GM12891 (cell line): ENCODE measurements around the gene CCDC86.

ENCODE experiments used
- DNase-seq: peaks from one replicate; pipeline ENCODE4 v3.0.0; 2011; ENCODE audit warnings: low spot score; ENCODE audit not compliant: insufficient read length
- FAIRE-seq: peaks from 2 replicates; lab custom pipeline; 2011; peaks lifted over from hg19 to GRCh38; lab: Jason Lieb, UNC
- PAX5 ChIP-seq: IDR thresholded peaks from 2 replicates; pipeline ENCODE4 v1.6.1; 2011; ENCODE audit warnings: low read length, moderate library complexity, mild to moderate bottlenecking; ENCODE audit not compliant: insufficient read depth, severe bottlenecking
- POLR2A ChIP-seq: IDR thresholded peaks from 2 replicates; pipeline ENCODE4 v1.6.1; 2011; ENCODE audit warnings: low read depth, low read length, control low read depth
- POLR2AphosphoS5 ChIP-seq: IDR thresholded peaks from 2 replicates; pipeline ENCODE4 v1.6.1; 2011; ENCODE audit warnings: low read depth, low read length, control low read depth
- POU2F2 ChIP-seq: IDR thresholded peaks from 2 replicates; pipeline ENCODE4 v1.6.1; 2011; ENCODE audit warnings: low read depth, mild to moderate bottlenecking, control low read depth, low read length, moderate library complexity
- SPI1 ChIP-seq: IDR thresholded peaks from 2 replicates; pipeline ENCODE4 v1.6.1; 2011; ENCODE audit warnings: low read depth, low read length, control low read depth
- TAF1 ChIP-seq: IDR thresholded peaks from 2 replicates; pipeline ENCODE4 v1.6.1; 2011; ENCODE audit warnings: low read depth, low read length, control low read depth

The CCDC86 gene

DNA sequence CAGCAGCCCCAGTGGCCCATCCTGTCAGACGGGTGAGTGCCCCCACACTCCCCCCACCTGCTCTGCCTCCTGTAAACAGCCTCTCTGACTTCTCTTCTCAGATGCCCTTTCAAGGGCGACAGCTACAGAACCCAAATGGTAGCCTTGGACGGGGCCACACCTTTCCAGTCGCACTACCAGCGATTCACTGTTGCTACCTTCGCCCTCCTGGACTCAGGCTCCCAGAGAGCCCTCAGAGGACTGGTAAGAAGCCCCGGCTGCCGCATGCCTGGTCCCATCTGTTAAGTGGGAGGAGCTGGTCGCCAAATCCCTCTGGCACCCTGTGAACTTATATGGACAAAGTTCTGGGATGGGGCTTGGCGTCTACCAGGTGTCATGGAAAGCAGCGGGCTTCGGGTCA lies 31.6 kb downstream of the CCDC86 start:
- TF ChIP-seq POLR2A, result no peak
- TF ChIP-seq POLR2AphosphoS5, result no peak
- no peak for TF ChIP-seq POU2F2
- no peak for TF ChIP-seq TAF1
- TF ChIP-seq SPI1, result no peak
- TF ChIP-seq PAX5, result no peak
- FAIRE-seq, result no peak
- DNase-seq, result no peak

DNA sequence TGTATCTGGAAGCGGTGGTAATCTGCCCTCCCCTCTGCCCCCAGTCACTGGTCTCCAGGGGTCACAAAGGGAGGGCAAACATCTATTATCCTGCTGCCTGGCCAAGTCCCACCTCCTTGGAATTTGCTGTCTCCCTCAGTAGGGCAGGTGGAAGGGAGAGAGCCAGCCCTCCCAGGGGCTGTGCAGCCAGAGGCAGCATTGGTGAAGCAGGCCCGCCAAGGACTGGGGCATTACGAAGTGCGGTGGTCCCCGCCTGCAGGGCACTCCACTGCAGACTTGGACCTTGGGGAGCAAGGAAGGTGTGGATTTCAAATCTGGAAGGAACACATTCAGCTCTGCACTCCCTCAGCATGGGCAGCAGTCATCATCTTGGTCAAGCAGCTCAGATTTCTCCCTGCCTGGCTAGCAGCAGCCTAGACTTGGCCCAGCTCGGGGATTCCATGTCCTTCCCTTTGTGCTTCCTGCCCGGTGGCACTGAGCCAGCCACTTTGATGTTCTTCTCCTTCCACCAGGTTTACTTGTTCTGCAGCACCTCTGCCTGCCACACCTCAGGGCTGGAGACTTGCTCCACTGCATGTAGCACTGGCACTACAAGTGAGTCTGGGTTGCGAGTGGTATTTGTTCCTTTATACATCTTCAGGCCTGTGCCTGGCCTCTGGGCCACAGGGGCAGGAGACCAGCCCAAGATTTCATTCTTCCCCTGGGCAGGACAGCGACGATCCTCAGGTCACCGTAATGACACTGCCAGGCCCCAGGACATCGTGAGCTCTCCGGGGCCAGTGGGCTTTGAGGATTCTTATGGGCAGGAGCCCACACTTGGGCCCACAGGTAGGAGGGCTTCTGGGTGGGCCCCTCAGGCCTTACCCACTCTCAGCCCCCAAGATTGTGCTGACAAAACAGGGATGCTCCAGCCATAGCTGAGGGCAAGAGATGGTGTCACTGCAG lies 32.8 kb downstream of the CCDC86 start:
- FAIRE-seq (no peak), DNase-seq (no peak)
- TF ChIP-seq TAF1 (no peak), PAX5 (no peak), SPI1 (no peak), POLR2A (no peak), POLR2AphosphoS5 (no peak), POU2F2 (no peak)

DNA sequence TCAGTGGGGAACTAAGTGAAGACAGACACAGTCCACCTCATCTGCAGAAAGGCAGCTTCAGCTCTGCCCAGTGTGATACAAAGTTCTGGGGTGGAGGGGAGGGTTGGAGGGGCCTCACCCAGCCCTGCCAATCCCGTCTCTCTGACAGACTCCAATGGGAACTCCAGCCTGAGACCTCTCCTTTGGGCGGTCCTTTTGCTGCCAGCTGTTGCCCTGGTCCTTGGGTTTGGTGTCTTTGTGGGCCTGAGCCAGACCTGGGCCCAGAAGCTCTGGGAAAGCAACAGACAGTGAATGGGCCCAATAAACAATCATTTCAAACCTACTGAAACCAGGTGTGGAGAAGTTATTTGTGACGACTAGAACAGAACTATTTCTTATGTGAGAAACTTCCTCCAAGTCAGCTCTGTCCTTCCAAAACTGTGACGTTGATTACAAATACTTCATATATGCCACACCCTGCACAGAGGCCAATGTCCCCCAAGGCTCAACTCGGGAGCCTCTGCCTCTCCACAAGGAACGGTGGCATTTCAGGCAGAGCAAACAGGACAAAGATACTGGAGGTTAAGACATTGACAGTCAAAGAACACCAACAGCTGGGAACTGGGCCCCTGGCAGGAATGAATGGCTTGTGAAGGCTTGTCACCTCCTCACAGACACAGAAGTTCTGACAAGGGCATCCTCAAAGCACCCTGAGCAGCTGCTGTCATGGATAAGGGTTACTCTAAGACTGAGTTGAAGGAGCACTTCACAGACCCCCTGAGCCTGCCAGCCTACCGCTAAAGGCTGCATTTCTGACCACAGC lies 33.7 kb downstream of the CCDC86 start:
- DNase-seq (no peak), FAIRE-seq (no peak)
- TF ChIP-seq TAF1, result no peak

DNA sequence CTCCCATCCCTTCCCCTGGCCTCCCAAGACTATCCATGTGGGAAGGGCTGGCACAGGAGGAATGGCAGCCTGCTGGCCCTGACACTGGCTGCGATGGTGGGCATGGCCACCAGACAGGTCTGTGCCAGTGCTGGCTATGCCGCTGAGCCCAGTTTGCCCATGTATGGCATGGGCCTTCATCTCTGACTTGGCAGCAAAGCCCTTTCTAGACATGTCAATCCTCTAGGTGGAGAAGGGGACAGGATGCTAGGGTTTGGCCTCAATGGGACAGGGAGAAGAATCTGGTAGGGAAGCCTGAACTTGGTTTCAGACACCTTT lies 34.2 kb downstream of the CCDC86 start:
- no peak for FAIRE-seq
- TF ChIP-seq POU2F2 (no peak), POLR2A (no peak), SPI1 (no peak), TAF1 (no peak), PAX5 (no peak), POLR2AphosphoS5 (no peak)
- no peak for DNase-seq

DNA sequence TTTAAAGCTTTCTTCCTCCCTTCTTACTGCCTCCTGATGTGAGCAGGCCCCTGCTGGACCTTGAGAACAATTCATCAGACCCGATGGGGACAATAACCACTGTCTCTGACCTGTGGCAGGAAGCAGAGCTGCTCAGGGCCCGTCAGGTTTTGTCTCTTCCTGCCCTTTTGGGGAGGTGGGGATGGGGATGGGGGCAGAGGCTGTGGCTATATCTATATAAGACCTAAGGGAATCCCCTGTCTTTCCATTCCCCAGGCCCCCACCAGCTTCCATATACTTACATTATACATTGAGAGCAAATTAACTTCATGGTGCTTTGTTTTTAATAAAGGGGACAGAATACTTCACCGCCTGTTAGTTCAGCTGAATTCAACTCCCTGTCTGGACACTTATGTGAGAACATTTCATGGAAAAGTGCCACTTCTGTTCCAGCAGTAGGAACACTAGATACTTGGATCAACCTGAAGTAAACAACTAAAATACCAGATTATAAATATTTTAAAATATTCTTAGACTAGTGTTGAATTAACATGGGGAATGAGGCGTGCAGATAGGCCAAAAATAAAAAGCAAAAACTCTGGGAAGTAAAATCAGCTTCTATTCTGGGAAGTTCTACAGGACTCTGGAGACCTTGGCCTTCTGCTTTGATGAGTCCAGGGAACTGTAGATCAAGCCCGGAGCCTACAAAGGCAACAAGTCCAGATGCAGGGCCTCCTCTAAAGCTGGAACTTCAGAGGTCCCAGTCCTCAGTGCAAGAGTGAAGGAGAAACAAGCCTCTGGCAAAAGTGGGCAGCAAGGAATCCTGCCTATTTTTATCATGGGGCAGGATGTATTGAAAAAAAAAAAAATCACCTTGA lies 36.6 kb downstream of the CCDC86 start:
- no peak for FAIRE-seq
- no peak for DNase-seq
- TF ChIP-seq POLR2A (no peak), POLR2AphosphoS5 (no peak), PAX5 (no peak), POU2F2 (no peak), SPI1 (no peak), TAF1 (no peak)

DNA sequence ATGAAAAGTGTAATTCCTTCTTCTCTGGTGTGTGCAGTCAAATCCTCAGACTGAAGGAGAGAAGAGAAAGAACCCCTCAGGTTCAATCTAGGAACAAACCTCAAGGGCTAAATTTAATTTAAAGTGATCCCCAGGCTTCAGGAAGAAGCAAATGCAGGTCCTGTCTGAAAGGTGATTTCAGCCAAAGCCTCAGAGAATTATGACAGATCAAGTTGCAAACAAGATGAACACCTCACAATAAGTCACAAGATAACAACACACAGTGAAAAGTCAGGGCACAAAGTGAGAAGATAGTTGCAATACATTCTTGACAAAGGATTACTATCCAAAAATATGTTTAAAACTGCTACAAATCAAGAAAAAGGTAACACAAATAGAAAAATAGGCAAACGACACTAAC lies 37.2 kb downstream of the CCDC86 start:
- TF ChIP-seq POU2F2, result no peak
- no peak for TF ChIP-seq SPI1
- no peak for TF ChIP-seq PAX5
- no peak for TF ChIP-seq TAF1
- no peak for TF ChIP-seq POLR2A
- no peak for TF ChIP-seq POLR2AphosphoS5
- no peak for FAIRE-seq
- DNase-seq, result no peak

DNA sequence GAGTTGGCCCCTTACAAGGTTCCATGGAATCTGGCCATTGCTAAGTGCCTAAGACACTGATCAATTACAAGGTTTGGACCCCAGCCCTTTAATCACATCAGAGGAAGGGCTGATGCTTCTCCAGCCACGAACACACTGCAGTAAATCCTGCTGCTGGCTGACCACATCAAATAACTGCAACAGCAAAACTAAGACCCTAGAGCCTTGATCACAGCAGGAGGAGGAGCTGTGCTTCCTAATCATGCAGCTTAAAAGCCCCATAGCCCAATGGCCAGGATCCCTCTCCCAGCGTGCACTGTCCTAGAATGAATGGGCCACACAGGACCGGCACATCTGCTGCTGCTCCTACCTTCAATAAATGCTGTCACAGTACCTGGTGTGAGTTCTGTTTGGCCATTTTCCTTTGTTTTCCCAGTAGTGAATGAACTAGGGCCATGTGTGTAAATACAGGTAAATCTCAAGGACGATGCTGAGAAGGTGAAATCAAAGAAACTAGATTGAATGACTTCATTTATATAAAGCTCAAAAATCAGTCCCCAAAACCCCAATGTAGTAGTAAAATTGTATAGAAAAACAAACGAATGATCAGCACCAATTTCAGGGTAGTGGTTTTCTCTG lies 38.2 kb downstream of the CCDC86 start:
- TF ChIP-seq POLR2AphosphoS5 (no peak), SPI1 (no peak), POU2F2 (no peak), TAF1 (no peak), POLR2A (no peak), PAX5 (no peak)
- no peak for DNase-seq
- FAIRE-seq, result no peak

DNA sequence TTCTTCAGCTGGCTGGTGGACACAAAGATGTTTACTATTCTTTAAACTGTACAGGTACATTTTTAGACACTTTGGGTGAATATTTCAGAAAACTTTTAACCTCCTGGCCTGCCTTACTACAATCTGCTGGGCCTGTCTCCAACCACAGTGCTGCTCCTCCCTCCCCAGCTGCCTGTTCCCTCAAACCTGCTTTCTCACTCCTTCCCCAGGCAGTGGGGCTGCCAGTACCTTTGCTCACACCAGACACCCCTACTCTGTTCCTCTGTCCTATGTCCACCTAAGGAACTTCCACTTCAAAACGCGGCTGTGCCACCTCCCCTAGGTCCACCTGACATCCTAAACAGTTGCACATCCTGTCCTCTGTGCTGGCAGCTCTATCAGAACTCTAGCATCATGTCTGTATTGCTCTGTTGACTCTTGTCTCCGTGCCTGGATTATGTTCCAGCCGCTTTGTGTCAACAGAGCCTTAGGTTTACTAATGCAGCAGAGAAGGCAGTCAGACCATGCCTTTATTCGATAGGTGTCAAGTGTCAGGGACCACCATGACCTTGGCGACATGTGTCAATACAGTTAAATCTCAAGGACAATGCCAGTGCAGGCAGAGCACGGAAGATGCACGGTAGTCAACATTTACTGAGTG lies 38.9 kb downstream of the CCDC86 start:
- FAIRE-seq, result no peak
- DNase-seq, result no peak

More for the DNA sequence above, 38.9 kb downstream of the CCDC86 start:
- TF ChIP-seq PAX5 (no peak), POLR2AphosphoS5 (no peak), POLR2A (no peak), SPI1 (no peak), TAF1 (no peak)
